ENCODE results near the gene SH3D19. TPM values are rescaled to one million over a fixed set of nuclear protein-coding genes. Genes with fewer than 3 reads are reported as not detected.

SH3D19 gene
- total RNA-seq, 4 donors from 2014 or later: 269 to 357 (median 314) TPM

- TF ChIP-seq CTCF (IDR thresholded peaks at IDR 0.05; ENCODE audit: low read depth): no peak
Measured at GRCh38 chr4:151292038-151292437, 33.4 kb downstream of the SH3D19 start.

- TF ChIP-seq CTCF (IDR thresholded peaks at IDR 0.05; ENCODE audit: low read depth): no peak
Measured at GRCh38 chr4:151291485-151291884, 33.9 kb downstream of the SH3D19 start.

GRCh38 chr4:151287409-151287808 is 38.0 kb downstream of the SH3D19 start:
- TF ChIP-seq CTCF (IDR thresholded peaks at IDR 0.05; ENCODE audit: low read depth): no peak

- TF ChIP-seq CTCF (IDR thresholded peaks at IDR 0.05; ENCODE audit: low read depth): no peak
Measured at GRCh38 chr4:151284534-151285245, 40.7 kb downstream of the SH3D19 start.

GRCh38 chr4:151276787-151277562 is 48.4 kb downstream of the SH3D19 start, which contains the start of gene PRSS48:
Gene PRSS48 (plus strand): TSS chr4:151277161. CDS start chr4:151277173, 12 bp downstream.
- no peak for TF ChIP-seq CTCF (IDR thresholded peaks at IDR 0.05; ENCODE audit: low read depth)

- no peak for TF ChIP-seq CTCF (IDR thresholded peaks at IDR 0.05; ENCODE audit: low read depth)
Measured at GRCh38 chr4:151267822-151268535, 57.4 kb downstream of the SH3D19 start.

GRCh38 chr4:151267104-151267503 is 58.3 kb downstream of the SH3D19 start:
- no peak for TF ChIP-seq CTCF (IDR thresholded peaks at IDR 0.05; ENCODE audit: low read depth)
